ENCODE measurements around the gene TTC9.
A peak's percentile ranks its signal among the peaks of the same experiment; 100 is the strongest.

Gene TTC9

GRCh38 chr14:70666361-70666686, 24.6 kb downstream of the TTC9 start:
- in situ Hi-C loops (cut with HindIII; ENCODE audit: low pct_unique_long_range_greater_than_20kb, low sequenced_read_pairs), result no loop called here
- no peak for TF ChIP-seq JUND (IDR thresholded peaks at IDR 0.05; ENCODE audit: low read depth)

DNA sequence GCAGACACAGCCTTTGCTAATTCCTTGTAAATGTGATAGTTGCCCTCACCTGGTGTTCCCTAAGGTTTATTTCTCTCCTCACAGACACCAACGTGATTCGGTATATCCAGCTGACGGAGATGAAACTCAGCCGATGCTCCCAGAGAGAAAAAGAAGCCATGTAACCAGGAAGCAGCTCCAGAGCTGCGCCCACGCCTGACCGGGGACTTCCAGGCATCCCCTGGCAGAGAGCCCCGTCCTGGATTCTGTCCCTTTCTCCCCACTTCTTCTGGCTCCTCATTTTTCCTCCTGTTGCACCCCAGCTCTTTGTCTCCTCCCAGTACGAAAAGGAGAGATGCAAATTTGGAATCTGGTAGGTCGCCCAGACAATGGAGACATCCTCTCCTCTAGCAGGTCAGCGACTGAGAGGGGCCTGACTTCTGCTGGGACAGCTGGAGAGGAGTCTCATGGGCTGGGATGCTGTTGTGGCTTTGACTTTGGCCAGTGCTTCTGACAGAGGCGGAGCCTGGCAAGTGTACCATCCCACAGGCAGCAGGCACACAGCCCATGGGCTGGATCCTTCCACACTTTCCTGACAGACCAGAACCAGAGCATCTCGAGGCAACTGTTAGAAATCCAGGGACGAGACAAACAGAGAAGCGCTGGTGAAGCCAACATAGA, 29.4 kb downstream of the TTC9 start:
- in situ Hi-C loops (cut with HindIII; ENCODE audit: low pct_unique_long_range_greater_than_20kb, low sequenced_read_pairs), result no loop called here
- peak in 1 of 2 experiments; percentile 43 for DNase-seq (ENCODE audit: low read depth in 1 of 2, low spot score in 1 of 2)
- TF ChIP-seq JUND (IDR thresholded peaks at IDR 0.05; ENCODE audit: low read depth), result no peak

More at GRCh38 chr14:70666361-70666686, 24.6 kb downstream of the TTC9 start:
- no peak for DNase-seq (ENCODE audit: low read depth in 1 of 2, low spot score in 1 of 2)

DNA sequence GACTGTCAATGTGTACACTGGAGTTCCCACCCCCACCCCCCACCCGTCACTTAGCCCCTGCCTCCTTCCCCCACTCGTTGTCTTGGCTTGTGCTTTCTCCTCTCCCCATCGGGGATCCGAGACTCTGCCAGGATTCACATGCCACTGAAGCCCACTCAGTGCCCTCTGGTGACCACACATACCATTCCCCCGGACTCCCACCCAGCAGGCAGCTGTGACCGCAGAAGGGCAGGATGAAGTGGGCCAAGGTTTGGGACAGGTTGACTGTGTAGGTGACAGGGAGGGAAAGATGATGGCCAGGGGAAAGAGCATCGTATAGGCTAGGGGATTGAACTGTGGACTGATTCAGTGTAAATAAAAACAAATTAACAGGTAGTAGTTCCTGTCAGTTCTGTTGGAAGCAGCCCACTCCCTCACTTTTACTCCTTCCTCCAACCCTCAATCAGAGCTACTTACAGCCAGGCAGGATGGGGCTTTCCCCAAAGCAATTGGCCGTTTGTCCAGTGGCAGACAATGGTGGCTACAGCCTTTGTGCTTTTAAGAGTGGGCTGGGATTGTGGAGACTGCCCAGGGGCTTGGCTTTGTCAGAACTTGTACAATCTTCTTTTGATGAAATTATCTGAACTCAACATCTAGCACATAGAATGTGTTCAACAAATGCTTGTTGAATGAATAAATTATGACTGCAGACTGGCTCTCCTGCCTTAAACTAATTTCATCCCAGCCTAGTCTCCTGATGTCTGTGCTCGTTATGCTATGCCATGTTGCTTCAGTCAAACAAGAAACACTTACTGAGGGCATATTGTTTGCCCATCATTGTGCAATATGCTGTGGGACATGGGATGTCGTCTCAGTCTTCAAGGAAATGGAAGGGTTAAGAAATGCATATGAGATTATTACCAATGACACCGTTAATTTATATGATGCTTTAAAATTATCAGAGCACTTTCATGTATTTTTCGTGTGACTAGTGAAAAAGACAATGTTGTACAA, 30.2 kb downstream of the TTC9 start:
- TF ChIP-seq JUND (IDR thresholded peaks at IDR 0.05; ENCODE audit: low read depth), result no peak
- no peak for DNase-seq (ENCODE audit: low read depth in 1 of 2, low spot score in 1 of 2)
- in situ Hi-C loops (cut with HindIII; ENCODE audit: low pct_unique_long_range_greater_than_20kb, low sequenced_read_pairs), result no loop called here

DNA sequence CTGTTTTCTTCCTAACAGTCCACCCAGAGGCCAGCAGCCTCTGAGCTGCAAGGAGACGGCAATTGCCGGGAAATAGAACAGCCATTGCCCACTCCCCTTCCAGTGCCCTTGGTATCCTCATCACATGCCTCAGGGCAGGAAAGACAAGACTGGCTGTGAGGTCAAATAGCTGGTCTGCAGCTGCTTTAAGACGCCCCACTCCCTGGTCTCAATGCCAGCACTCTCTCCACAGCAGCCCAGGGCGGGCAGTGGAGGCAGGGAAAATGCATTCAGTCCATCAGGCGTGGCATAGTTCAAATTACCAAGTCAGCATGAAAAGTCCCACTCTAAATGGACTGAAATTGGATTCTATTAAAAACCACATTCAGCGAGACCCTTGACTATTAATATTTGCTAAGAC, 35.6 kb downstream of the TTC9 start:
- no peak for DNase-seq (ENCODE audit: low read depth in 1 of 2, low spot score in 1 of 2)
- no peak for TF ChIP-seq JUND (IDR thresholded peaks at IDR 0.05; ENCODE audit: low read depth)
- in situ Hi-C loops (cut with HindIII; ENCODE audit: low pct_unique_long_range_greater_than_20kb, low sequenced_read_pairs), result no loop called here

DNA sequence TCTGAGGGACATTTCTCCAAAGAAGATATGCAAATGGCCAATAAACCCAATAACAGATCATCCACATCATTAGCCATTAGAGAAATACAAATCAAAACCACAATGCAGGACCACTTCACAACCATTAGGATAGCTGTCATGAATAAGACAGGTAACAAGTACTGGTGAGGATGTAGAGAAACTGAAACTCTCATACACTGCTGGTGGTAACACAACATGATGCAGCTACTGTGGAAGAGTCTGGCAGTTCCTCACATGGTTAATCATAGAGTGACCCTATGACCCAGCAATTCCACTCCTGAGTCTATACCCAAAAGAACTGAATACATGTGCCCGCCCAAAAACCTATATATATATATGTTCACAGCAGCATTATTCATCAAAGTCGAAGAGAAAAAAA, 39.0 kb downstream of the TTC9 start:
- TF ChIP-seq JUND (IDR thresholded peaks at IDR 0.05; ENCODE audit: low read depth), result no peak
- DNase-seq (ENCODE audit: low read depth in 1 of 2, low spot score in 1 of 2), result no peak
- in situ Hi-C loops (cut with HindIII; ENCODE audit: low pct_unique_long_range_greater_than_20kb, low sequenced_read_pairs), result no loop called here

DNA sequence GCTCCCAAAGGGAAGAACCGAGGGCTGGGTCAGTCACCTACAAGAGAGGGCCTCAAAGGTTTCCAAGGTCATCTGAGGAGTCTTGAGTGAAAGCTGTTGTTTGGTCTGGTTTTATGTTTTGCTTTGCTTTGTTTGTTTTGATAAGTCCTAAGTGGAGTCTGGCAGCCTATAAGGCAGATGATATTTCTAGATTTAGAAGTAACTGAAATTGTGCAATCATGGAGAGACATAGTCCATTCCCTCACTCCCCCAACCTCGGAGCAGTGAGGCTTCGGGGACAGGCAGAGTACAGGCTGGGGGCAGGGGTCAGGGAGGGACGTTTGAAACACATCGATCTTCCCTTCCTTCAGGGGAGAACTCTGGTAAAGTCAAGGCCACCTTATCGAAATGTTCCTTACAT, 42.3 kb downstream of the TTC9 start:
- TF ChIP-seq JUND (IDR thresholded peaks at IDR 0.05; ENCODE audit: low read depth), result no peak
- in situ Hi-C loops (cut with HindIII; ENCODE audit: low pct_unique_long_range_greater_than_20kb, low sequenced_read_pairs), result no loop called here
- DNase-seq (ENCODE audit: low read depth in 1 of 2, low spot score in 1 of 2), result no peak

DNA sequence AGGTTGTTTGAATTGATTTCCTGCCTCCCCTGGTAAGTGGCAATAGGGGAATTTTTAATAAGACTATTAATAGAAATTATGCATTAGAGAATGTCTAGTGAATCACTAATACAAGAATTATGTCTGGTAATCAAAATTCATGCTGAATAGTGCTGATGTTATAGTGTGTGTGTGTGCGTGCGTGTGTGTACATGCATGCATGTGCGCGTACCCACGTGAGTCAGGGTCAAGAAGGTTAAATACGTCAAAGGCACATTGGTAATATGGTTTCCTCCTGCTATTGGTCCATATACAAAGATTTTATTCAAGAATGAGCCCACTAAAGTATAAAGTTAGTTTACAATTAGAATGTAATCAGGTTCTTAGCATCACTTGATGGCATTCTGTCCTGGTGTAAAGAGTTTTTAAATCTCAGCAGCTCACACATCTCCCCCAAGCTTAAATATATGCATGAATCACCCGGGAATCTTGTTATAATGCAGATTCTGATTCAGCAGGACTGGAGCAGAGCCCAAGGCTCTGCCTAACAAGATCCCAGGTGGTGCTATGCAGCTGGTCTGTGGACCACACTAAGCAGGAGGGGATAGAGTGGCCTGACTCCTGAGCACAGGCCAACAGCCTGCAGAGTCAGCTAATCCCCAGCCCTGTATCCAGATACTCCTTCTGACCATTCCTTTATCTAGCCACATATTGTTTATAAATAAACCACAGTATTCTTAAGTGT, 43.9 kb downstream of the TTC9 start:
- DNase-seq (ENCODE audit: low read depth in 1 of 2, low spot score in 1 of 2), result no peak
- no peak for TF ChIP-seq JUND (IDR thresholded peaks at IDR 0.05; ENCODE audit: low read depth)
- in situ Hi-C loops (cut with HindIII; ENCODE audit: low pct_unique_long_range_greater_than_20kb, low sequenced_read_pairs), result no loop called here

DNA sequence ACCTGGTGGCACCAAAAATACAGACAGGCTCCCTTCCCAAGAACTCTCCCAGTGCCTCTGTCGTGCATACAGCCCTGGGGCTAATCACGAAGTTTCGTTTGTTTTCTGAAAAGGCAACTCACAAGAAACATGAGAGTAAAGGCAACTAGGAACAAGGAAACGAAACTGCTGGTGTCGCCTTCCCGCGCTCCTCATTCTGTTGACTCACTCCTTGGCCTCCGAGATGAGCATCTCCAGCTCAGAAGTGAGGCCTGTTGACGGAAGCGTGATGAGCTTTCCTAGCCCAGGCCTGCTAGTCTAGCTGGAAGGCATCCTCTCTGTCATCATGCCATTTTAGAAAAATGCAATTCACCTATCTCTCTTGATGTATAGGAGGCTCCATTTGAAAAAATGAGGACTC, 50.5 kb downstream of the TTC9 start:
- in situ Hi-C loops (cut with HindIII; ENCODE audit: low pct_unique_long_range_greater_than_20kb, low sequenced_read_pairs), result no loop called here
- DNase-seq (ENCODE audit: low read depth in 1 of 2, low spot score in 1 of 2), result peak in 1 of 2 experiments; percentile 84
- no peak for TF ChIP-seq JUND (IDR thresholded peaks at IDR 0.05; ENCODE audit: low read depth)

DNA sequence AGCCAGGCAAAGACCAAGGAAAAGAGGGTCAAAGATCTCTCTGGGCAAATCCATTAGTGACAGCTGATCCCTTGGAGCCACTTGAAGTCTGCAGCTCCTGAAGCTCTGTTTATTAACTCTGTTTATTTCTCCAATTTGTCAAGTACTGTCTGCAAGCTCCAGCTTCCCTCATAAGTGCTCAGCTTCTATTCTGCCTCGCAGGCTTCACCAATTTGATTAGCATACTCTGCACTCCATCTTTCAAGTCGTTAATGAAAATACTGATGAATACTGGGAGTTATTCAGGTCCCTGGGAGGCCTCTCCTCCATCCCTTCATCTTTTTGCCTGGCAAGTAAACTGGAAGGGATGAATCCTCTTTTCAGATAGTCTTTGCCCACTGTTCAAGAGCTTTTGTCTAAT, 54.3 kb downstream of the TTC9 start:
- TF ChIP-seq JUND (IDR thresholded peaks at IDR 0.05; ENCODE audit: low read depth), result no peak
- DNase-seq (ENCODE audit: low read depth in 1 of 2, low spot score in 1 of 2), result no peak
- in situ Hi-C loops (cut with HindIII; ENCODE audit: low pct_unique_long_range_greater_than_20kb, low sequenced_read_pairs), result no loop called here

- DNase-seq (ENCODE audit: low read depth in 1 of 2, low spot score in 1 of 2), result no peak
- in situ Hi-C loops (cut with HindIII; ENCODE audit: low pct_unique_long_range_greater_than_20kb, low sequenced_read_pairs), result no loop called here
- TF ChIP-seq JUND (IDR thresholded peaks at IDR 0.05; ENCODE audit: low read depth), result no peak
Observed at GRCh38 chr14:70697701-70698100, 56.0 kb downstream of the TTC9 start.

DNA sequence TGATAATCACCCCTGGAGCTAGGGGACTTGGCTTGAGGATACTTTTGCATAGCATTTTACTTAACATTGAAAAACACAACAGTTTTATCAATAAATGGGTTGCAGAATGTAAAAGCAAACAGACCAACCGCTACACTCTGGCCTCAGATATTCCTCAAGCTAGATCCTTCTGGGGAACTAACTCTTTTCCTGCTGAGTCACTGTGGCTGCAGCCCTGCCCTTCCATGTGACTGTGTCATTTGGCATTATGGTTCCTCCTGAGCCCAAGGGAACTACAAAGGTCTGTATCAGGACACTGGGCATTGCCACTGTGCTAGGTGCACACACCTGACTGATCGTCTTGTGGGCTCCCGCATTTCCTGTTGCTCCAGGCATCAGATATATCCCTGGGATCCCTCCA, 56.6 kb downstream of the TTC9 start:
- TF ChIP-seq JUND (IDR thresholded peaks at IDR 0.05; ENCODE audit: low read depth), result no peak
- DNase-seq (ENCODE audit: low read depth in 1 of 2, low spot score in 1 of 2), result peak in 1 of 2 experiments; percentile 42
- in situ Hi-C loops (cut with HindIII; ENCODE audit: low pct_unique_long_range_greater_than_20kb, low sequenced_read_pairs), result no loop called here

GRCh38 chr14:70699646-70700045, 57.9 kb downstream of the TTC9 start:
- no peak for DNase-seq (ENCODE audit: low read depth in 1 of 2, low spot score in 1 of 2)
- TF ChIP-seq JUND (IDR thresholded peaks at IDR 0.05; ENCODE audit: low read depth), result no peak
- in situ Hi-C loops (cut with HindIII; ENCODE audit: low pct_unique_long_range_greater_than_20kb, low sequenced_read_pairs), result no loop called here
